ENCODE data around the gene TBC1D24.
"Not testable (repeated sequence)": the region's sequence is repeated elsewhere in the genome, so short reads cannot be mapped to it uniquely, and the experiment has no call there.

TBC1D24 gene

DNA sequence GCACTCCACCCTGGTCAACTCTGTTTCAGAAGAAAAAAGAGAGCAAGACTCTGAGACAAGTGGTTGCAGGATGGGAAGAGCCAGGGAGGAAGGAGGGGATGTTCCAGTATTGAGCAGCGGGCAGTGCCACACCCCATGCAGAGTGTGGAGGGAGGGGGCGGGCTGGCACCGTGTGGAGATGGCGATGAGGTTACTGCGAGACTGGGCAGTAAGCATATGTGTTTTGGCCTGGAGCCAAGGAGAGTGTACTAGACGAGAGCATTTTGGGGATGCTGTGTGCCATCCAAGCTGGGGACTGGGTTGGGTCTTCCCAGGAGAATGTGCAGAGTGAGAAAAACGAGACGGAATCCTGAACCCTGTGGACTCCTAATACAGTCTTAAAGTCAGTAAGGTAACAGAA, 3.4 kb downstream of the TBC1D24 start:
- Histone ChIP-seq H3K9ac (ENCODE audit: low read depth, low read length) (no peak overlapping the region), H3K27me3 (ENCODE audit: control insufficient read depth, insufficient read depth, low read length) (no peaks in the 10 kb centered on the region), H3K9me3 (replicated peaks; ENCODE audit: low read length) (no peaks in the 10 kb centered on the region), H3K4me1 (ENCODE audit: control insufficient read depth, insufficient read depth, low read length) (peaks cover 30% of the 10 kb centered on the region), H3K36me3 (ENCODE audit: insufficient read depth, low read length) (no peaks in the 10 kb centered on the region), H3K4me3 (ENCODE audit: low read length) (no peak overlapping the region), H3K4me2 (ENCODE audit: low read length) (no peak overlapping the region)

DNA sequence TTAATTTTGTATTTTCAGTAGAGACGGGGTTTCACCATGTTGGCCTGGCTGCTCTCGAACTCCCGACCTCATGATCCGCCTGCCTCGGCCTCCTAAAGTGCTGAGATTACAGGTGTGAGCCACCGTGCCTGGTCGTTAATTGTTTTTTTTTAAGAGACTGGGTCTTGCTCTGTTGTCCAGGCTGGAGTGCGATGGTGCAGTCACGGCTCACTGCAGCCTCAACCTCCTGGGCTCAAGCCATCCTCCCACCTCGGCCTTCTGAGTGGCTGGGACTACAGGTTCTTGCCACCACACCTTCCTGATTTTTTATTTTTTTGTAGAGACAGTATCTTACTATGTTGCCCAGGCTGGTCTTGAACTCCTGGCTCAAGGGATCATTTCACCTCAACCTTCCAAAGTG, 5.1 kb downstream of the TBC1D24 start:
- H3K9me3 ChIP-seq (replicated peaks; ENCODE audit: low read length); H3K36me3 ChIP-seq (ENCODE audit: insufficient read depth, low read length); H3K9ac ChIP-seq (ENCODE audit: low read depth, low read length); H3K4me3 ChIP-seq (ENCODE audit: low read length); H3K27me3 ChIP-seq (ENCODE audit: control insufficient read depth, insufficient read depth, low read length); H3K4me2 ChIP-seq (ENCODE audit: low read length): not testable (repeated sequence)
- H3K4me1 ChIP-seq (ENCODE audit: control insufficient read depth, insufficient read depth, low read length), result peaks cover 27% of the 10 kb centered on the region

DNA sequence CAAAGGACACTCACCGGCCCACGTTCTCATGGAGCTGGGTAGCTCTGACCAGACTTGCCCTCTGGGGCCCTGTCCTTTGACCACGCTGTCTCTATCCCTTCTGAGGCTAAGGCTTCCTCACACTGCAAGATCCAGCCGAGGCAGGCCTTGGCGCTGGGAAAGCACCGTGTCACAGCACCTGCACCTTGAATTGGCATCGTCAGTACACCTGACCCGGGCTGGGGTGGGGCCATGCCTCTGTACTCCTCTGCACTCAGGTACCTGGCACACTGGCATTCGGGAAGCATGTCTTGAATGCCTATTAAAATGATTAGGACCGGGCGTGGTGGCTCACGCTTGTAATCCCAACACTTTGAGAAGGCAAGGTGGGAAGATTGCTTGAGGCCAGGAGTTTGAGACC, 6.0 kb downstream of the TBC1D24 start:
- Histone ChIP-seq H3K36me3 (ENCODE audit: insufficient read depth, low read length) (no peaks in the 10 kb centered on the region), H3K4me2 (ENCODE audit: low read length) (no peak overlapping the region), H3K27me3 (ENCODE audit: control insufficient read depth, insufficient read depth, low read length) (no peaks in the 10 kb centered on the region), H3K4me1 (ENCODE audit: control insufficient read depth, insufficient read depth, low read length) (peaks cover 23% of the 10 kb centered on the region), H3K9ac (ENCODE audit: low read depth, low read length) (no peak overlapping the region), H3K4me3 (ENCODE audit: low read length) (no peak overlapping the region), H3K9me3 (replicated peaks; ENCODE audit: low read length) (no peaks in the 10 kb centered on the region)

DNA sequence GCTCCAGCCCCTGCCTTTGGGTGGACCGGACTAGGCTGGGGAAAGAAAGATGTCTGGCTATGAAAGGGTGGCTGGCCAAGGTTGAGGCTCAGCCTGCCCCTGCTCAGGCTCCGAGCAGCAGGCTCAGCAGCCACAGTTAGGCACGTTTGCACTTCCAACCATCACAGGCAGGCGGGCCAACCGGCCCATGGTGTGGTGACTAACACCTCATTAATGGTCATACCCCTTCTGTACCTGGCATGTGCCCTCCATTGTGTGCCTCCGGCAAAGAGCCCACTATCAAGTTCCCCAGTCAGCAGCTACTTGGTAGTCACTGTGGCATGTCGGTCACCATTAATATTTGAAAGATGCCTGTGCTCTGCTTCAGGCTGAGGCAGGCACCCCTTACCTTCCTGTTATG, 6.7 kb downstream of the TBC1D24 start:
- Histone ChIP-seq H3K27me3 (ENCODE audit: control insufficient read depth, insufficient read depth, low read length) (no peaks in the 10 kb centered on the region), H3K36me3 (ENCODE audit: insufficient read depth, low read length) (no peaks in the 10 kb centered on the region), H3K9ac (ENCODE audit: low read depth, low read length) (no peak overlapping the region), H3K9me3 (replicated peaks; ENCODE audit: low read length) (no peaks in the 10 kb centered on the region), H3K4me2 (ENCODE audit: low read length) (no peak overlapping the region), H3K4me3 (ENCODE audit: low read length) (no peak overlapping the region), H3K4me1 (ENCODE audit: control insufficient read depth, insufficient read depth, low read length) (peaks cover 21% of the 10 kb centered on the region)

DNA sequence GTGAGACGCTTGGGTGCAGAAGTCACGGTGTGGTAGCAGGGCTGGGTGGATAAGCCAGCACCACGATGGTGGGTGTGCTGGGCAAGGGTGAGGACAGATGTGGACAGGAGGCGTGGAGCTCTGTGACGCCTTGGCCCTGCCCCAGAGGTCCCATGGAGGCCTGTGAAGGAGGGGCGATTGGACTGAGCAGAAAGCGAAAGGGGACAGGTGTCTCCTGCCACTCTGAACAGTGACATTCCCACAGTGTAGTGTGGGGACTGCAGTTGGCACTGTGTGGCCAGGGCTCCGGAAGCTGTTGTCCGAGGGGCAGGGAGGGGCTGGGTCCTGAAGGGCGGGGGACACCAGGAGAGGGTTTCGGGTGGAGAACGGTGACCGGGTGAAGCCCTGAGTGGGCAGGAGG, 7.3 kb downstream of the TBC1D24 start:
- Histone ChIP-seq H3K9ac (ENCODE audit: low read depth, low read length) (peak overlapping the region; percentile 60), H3K36me3 (ENCODE audit: insufficient read depth, low read length) (no peaks in the 10 kb centered on the region), H3K9me3 (replicated peaks; ENCODE audit: low read length) (no peaks in the 10 kb centered on the region), H3K4me1 (ENCODE audit: control insufficient read depth, insufficient read depth, low read length) (peaks cover 25% of the 10 kb centered on the region), H3K27me3 (ENCODE audit: control insufficient read depth, insufficient read depth, low read length) (no peaks in the 10 kb centered on the region), H3K4me3 (ENCODE audit: low read length) (peak overlapping the region; percentile 55), H3K4me2 (ENCODE audit: low read length) (peak overlapping the region; percentile 76)

DNA sequence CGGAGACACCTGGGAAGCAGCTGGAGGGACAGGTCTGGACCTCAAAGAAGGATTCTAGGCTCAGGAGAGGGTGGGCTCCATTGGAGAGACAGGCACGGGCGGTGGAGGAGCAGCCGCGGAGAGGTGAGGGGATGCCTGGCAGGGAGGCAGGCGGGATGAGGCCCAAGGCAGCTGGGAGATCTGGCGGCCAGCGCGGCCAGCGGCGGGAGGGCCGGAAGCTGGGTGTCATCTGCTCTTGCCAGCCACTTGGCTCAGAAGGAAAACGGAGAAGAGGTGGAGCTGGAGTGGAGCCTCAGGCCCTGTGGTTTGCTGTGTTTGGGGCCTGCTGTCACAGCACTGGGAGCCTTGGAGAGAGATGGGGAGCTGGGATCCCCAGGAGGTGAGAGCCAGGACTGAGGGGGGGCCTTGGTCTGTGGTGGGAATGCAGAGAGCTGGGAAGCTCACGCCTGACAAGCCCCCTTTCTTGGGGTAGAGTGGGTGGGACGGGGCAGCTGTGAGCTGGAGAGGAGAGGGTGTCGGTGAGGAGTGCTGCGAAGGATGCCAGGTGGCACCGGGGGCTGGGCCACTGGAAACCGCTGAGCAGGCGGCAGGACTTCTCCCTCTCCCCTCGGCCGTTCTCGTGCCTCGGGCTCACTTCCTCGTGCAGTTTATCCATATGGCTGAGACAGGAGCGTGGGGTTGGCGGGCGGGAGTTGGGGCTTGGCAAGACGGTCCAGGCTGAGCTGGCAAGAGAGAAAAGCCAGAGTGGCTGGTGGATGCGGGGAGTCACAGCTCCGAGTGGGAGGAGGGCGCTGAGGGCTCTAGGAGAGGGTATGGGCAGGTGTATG, 8.0 kb downstream of the TBC1D24 start:
- Histone ChIP-seq H3K4me3 (ENCODE audit: low read length) (peak overlapping the region; percentile 55), H3K9ac (ENCODE audit: low read depth, low read length) (peak overlapping the region; percentile 60), H3K9me3 (replicated peaks; ENCODE audit: low read length) (no peaks in the 10 kb centered on the region), H3K27me3 (ENCODE audit: control insufficient read depth, insufficient read depth, low read length) (no peaks in the 10 kb centered on the region), H3K4me1 (ENCODE audit: control insufficient read depth, insufficient read depth, low read length) (peaks cover 30% of the 10 kb centered on the region), H3K4me2 (ENCODE audit: low read length) (peak overlapping the region; percentile 76), H3K36me3 (ENCODE audit: insufficient read depth, low read length) (no peaks in the 10 kb centered on the region)

DNA sequence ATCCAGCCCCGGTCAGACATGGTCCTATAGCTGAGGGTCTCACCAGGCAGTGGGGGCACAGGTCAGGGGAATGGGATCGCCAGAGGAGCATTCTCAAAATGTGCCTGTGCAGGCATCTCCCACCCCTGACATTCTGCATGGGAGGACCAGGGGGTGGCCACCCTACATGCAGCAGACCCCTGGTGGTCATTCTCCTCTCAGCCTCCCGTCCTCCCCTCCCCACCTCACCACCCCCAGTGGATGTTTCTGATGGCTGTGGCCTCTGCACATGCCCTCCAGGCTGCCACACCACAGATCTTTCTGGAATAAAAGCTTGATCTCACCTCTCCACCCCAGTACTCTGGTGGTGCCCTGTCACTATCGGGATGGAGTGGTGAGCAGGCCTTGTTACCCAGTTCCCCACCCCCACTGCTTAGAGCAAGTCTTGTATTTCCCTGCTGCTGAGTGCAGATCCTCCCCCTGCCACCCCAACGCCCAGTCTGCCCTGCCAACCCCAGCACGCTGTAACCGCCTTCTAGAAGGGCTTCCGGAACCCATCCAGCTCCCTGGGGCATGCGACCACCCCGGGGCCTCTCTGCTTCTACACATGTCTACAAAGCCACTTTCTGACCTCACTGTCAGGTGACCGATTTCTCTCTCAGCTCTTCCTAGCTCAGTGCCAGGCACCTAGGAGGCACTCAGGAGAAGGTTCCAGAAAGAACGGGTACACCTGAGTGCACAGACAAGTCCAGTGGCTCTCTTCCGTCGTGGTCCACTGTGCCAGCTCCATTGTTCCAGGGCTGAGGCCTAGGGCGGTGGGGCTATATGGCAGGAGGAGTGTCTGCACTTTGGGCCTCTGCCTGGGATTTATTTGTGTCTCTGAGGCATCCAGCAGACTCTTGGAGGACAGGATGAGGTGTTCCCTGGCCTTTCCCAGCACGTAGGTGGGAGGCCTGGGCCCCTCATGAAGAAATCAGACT, 9.3 kb downstream of the TBC1D24 start:
- no peaks in the 10 kb centered on the region for H3K27me3 ChIP-seq (ENCODE audit: control insufficient read depth, insufficient read depth, low read length)
- H3K36me3 ChIP-seq (ENCODE audit: insufficient read depth, low read length), result no peaks in the 10 kb centered on the region
- peak overlapping the region; percentile 76 for H3K4me2 ChIP-seq (ENCODE audit: low read length)
- no peak overlapping the region for H3K9ac ChIP-seq (ENCODE audit: low read depth, low read length)
- H3K4me1 ChIP-seq (ENCODE audit: control insufficient read depth, insufficient read depth, low read length), result peaks cover 30% of the 10 kb centered on the region
- no peaks in the 10 kb centered on the region for H3K9me3 ChIP-seq (replicated peaks; ENCODE audit: low read length)
- H3K4me3 ChIP-seq (ENCODE audit: low read length), result peak overlapping the region; percentile 55

DNA sequence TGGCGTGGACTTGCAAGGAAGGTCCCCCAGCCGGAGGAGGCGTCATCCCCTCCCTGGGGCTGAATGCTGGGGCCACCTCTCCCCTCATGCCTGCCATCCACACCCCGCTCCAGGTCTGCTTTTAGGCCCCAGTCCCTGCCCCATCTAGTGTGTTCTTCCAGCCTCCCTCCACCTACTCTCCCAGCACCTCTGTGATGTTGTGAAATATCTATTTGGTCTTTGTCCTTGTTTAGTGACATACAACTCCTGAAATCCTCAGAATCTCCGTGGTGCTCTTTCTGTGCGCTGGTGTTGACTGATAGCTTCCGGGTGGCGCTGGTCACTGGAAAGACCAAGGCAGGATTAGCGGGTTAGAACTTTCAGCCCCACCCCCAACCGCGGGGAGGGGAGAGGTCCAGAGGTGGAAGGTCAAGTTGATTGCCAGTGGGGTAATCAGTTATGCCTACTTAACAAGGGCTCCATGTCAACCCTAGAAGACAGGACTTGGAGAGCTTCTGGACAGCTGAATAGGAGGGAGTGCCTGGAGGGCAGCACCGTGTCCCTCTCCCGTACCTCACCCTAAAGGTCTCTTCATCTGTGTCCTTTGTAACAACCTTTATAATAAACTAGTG, 10.1 kb downstream of the TBC1D24 start:
- Histone ChIP-seq H3K4me2 (ENCODE audit: low read length) (no peak overlapping the region), H3K9ac (ENCODE audit: low read depth, low read length) (no peak overlapping the region)

DNA sequence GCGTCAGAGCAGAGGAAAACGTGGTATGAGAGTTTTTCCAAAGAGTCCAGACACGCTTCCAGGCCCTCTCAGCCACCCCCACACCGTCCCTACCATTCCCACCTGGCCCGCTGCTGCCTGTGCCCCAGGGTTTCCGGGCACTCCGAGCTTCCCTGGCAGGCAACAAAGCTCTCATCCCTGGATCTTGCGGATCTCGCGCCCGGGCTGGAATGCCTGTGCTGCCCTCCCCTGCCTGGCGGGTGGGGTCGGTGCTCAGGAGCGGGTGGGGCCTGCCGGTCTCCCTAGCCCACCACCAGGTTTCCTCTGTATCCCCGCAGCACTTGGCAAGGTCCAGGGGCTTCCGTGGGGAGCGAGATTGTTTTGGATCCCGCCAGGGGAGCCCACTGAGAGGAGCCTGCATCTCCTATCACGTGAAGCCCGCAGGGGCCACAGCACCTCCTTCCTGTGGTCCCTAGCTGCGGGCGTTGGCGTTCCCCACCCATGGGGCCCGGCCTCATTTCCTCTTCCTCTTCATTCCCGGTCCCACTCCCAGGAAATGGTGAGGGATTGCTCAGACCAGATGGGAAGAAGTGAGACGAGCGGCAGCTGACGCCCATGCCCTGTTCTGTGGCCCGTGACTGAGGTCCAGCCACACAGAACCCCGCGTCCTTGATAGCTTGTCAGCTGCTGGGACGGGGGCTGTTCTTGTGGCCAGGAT, 11.0 kb downstream of the TBC1D24 start:
- H3K4me3 ChIP-seq (ENCODE audit: low read length), result no peak overlapping the region
- no peak overlapping the region for H3K9ac ChIP-seq (ENCODE audit: low read depth, low read length)
- peaks cover 30% of the 10 kb centered on the region for H3K4me1 ChIP-seq (ENCODE audit: control insufficient read depth, insufficient read depth, low read length)
- H3K4me2 ChIP-seq (ENCODE audit: low read length), result no peak overlapping the region
- H3K9me3 ChIP-seq (replicated peaks; ENCODE audit: low read length), result no peaks in the 10 kb centered on the region
- no peaks in the 10 kb centered on the region for H3K36me3 ChIP-seq (ENCODE audit: insufficient read depth, low read length)
- no peaks in the 10 kb centered on the region for H3K27me3 ChIP-seq (ENCODE audit: control insufficient read depth, insufficient read depth, low read length)

More for the DNA sequence above, 10.1 kb downstream of the TBC1D24 start:
- H3K36me3 ChIP-seq (ENCODE audit: insufficient read depth, low read length), result no peaks in the 10 kb centered on the region
- no peaks in the 10 kb centered on the region for H3K27me3 ChIP-seq (ENCODE audit: control insufficient read depth, insufficient read depth, low read length)
- H3K4me1 ChIP-seq (ENCODE audit: control insufficient read depth, insufficient read depth, low read length), result peaks cover 30% of the 10 kb centered on the region
- H3K4me3 ChIP-seq (ENCODE audit: low read length), result no peak overlapping the region
- H3K9me3 ChIP-seq (replicated peaks; ENCODE audit: low read length), result no peaks in the 10 kb centered on the region

DNA sequence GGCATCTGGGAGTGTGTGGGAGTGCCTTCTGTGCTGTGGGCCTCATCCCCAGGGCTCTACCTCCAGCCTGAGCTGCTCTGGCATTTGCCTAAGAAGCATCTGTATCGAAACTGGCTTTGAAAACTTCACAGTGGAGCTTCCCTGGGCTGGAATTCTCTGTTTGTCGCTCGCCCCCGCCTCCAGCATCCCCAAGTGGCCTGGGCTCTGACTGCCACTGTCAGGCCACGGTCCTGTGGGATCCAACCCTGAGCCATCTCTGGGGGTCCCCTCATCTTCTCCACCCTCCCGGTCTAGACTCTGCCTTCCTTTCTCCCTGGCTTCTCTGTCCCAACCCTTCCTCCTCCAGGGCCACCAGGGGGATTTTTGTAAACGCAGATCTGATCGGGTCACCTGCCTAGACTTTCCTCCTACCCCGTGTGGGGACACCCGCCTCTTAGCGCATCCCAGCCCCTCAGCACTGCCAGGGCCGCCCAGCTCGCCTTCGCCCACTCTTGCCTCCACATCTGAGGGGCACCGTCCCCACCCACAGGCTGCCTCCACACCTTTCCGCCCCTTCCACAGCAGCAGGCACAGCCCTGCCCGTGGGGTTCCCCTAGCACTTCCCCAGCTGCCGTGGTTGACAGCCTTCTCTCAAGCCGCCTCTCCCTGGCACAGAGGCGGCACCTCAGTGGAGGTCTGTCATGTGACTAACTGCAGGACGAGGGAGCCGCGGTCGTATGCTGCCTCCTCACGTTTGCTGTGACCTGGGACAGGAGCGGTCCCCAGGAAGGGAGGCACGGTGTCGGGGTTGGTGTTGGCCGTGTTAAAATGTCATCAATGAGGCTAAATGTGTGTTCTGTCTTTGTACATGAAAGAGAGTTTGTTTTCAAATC, 12.0 kb downstream of the TBC1D24 start:
- no peak overlapping the region for H3K9ac ChIP-seq (ENCODE audit: low read depth, low read length)

More for the DNA sequence above, 12.0 kb downstream of the TBC1D24 start:
- Histone ChIP-seq H3K36me3 (ENCODE audit: insufficient read depth, low read length) (no peaks in the 10 kb centered on the region), H3K4me3 (ENCODE audit: low read length) (no peak overlapping the region), H3K9me3 (replicated peaks; ENCODE audit: low read length) (no peaks in the 10 kb centered on the region), H3K27me3 (ENCODE audit: control insufficient read depth, insufficient read depth, low read length) (no peaks in the 10 kb centered on the region), H3K4me1 (ENCODE audit: control insufficient read depth, insufficient read depth, low read length) (peaks cover 30% of the 10 kb centered on the region), H3K4me2 (ENCODE audit: low read length) (peak overlapping the region; percentile 10)

Data from skeletal muscle satellite cell (primary cell).